Hepatocyte (in vitro differentiated cells): ENCODE data around the gene KCTD15.

Experiments
- EZH2 ChIP-seq: fragments of 200-600 bp; sonication (generic); IDR thresholded peaks from 2 replicates; pipeline ENCODE4 v1.6.1; 2016; ENCODE audit warnings: antibody characterized with exemption, mild to moderate bottlenecking, borderline replicate concordance
- TF ChIP-seq, protein P1 (sequence below): fragments of 200-600 bp; sonication (generic); IDR thresholded peaks from 2 replicates; pipeline ENCODE4 v1.5.1; 2016; ENCODE audit warnings: antibody characterized with exemption, mild to moderate bottlenecking; ENCODE audit not compliant: poor library complexity

DNA sequence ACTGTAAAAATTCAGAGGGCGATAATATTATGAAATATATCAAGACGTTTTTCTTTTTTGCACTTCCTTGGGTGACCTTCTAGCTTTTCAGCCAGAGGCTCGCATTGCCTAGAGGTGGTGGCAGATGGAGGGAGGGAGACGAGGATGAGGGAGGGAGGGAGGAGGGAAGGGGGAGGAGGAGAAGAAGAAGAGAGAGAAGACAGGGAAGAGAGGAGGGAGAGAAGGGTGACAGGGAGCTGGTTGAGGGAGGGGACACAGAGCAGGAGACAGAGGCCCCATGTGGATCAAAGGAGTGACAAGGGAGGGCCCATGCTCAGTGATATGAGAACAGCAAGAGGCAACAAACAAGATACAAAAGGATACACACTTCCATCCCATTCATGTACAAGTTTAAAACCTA is 8.0 kb upstream of the KCTD15 start:
- TF ChIP-seq, protein P1, sequence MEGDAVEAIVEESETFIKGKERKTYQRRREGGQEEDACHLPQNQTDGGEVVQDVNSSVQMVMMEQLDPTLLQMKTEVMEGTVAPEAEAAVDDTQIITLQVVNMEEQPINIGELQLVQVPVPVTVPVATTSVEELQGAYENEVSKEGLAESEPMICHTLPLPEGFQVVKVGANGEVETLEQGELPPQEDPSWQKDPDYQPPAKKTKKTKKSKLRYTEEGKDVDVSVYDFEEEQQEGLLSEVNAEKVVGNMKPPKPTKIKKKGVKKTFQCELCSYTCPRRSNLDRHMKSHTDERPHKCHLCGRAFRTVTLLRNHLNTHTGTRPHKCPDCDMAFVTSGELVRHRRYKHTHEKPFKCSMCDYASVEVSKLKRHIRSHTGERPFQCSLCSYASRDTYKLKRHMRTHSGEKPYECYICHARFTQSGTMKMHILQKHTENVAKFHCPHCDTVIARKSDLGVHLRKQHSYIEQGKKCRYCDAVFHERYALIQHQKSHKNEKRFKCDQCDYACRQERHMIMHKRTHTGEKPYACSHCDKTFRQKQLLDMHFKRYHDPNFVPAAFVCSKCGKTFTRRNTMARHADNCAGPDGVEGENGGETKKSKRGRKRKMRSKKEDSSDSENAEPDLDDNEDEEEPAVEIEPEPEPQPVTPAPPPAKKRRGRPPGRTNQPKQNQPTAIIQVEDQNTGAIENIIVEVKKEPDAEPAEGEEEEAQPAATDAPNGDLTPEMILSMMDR = no peak
- TF ChIP-seq EZH2 = no peak
